Ovary (tissue), 9 donors: Measurements from ENCODE around the gene CCDC182. TPM values are rescaled to one million over a fixed set of nuclear protein-coding genes. Genes with fewer than 3 reads are reported as not detected.

Experiments
- DNase-seq, 5 donors: peaks; one replicate each; pipeline ENCODE4 v3.0.0-alpha.2; 2019 to 2020
- H3K27ac ChIP-seq, 2 donors: fragments of 200-600 bp; one replicate each; pipeline versions ENCODE4 v1.5.1 to v1.8.0; 2019 to 2022
- H3K27me3 ChIP-seq: fragments of 200-600 bp; one replicate; pipeline ENCODE4 v1.8.0; 2022
- H3K36me3 ChIP-seq: fragments of 200-600 bp; sonication (generic); one replicate; pipeline ENCODE4 v1.5.1; 2019
- H3K4me1 ChIP-seq: one replicate; pipeline ENCODE4 v1.8.1; 2013; ENCODE audit warnings: mild to moderate bottlenecking, moderate library complexity; ENCODE audit not compliant: insufficient read depth
- H3K4me3 ChIP-seq: fragments of 200-600 bp; sonication (generic); one replicate; pipeline ENCODE4 v1.5.1; 2017
- H3K9me3 ChIP-seq, 2 donors: fragments of 200-600 bp in 1 of 2; sonication (generic) in 1 of 2; one replicate each; pipeline versions ENCODE4 v1.5.1 to v1.8.1; 2013 to 2019; ENCODE audit warnings: mild to moderate bottlenecking in 1 of 2, moderate library complexity in 1 of 2
- EP300 ChIP-seq: sonication (generic); formaldehyde crosslinking; IDR thresholded peaks from one replicate; pipeline ENCODE4 v1.6.1; 2017; ENCODE audit warnings: antibody characterized with exemption
- POLR2A ChIP-seq: fragments of 450-650 bp; IDR thresholded peaks from one replicate; pipeline ENCODE4 v1.6.1; 2017; ENCODE audit warnings: antibody characterized with exemption, mild to moderate bottlenecking, moderate library complexity
- WGBS, 3 donors: extraction: QIAGEN DNeasy Blood & Tissue Kit in 1 of 3; methylation state at CpG; one replicate each; pipeline versions ENCODE4 v1.1.5 to v1.1.7; 2013 to 2017; 5-methylcytosine and 5-hydroxymethylcytosine counted together
- intact Hi-C, 4 donors: fragments of 100-400 bp; cut with DNase I; formaldehyde crosslinking; loops; one replicate each; pipeline versions ENCODE4 v1.11.0 to v1.15.1; 2022 to 2023
- polyA plus RNA-seq, 2 donors: library from polyadenylated mRNA; stranded (reverse); fragments of 200-250 nt in 1 of 2; fragments of 350-450 nt in 1 of 2; fragmentation: Illumina TruSeq in 1 of 2; extraction: RNeasy Lipid Tissue Mini Kit (QIAGEN cat#74804) in 1 of 2; gene quantifications; one replicate each; pipeline ENCODE4 v1.2.3, GENCODE V29; 2013 to 2014
- total RNA-seq, 7 donors: library from RNA; depleted of rRNA in 2 of 7; stranded (reverse); fragments of >200 nt in 2 of 7; fragmentation: NEBNext Ultra II Directional in 3 of 7; extraction: Animal tissue kit (Norgen Biotek cat#: 25700) in 3 of 7; gene quantifications; one replicate each; pipeline versions ENCODE4 v1.1.0 to v1.2.4, GENCODE V29; 2016 to 2023
- TF ChIP-seq, protein P1 (sequence below), 3 donors: fragments of 450-650 bp in 2 of 3; fragments of 200-600 bp in 1 of 3; IDR thresholded peaks; one replicate each; pipeline versions ENCODE4 v1.5.1 to v1.8.0; 2016 to 2022; ENCODE audit warnings: antibody characterized with exemption in 3 of 3, mild to moderate bottlenecking in 1 of 3
- donor health status: DM: no; HTN: no; CAD: no; lungs with moderate emphysema.
- donor health status: DM: no; HTN: no; CAD: no.
- donor health status: Bipolar disorder and iron deficiency.
- donor health status: DM: yes; HTN: yes; CAD: no.
- donor health status: DM: no; HTN: no; CAD: no.
- donor health status: DM: yes; HTN: yes; CAD: no.

Gene CCDC182
- total and polyA plus RNA-seq, 9 donors = not detected

DNA sequence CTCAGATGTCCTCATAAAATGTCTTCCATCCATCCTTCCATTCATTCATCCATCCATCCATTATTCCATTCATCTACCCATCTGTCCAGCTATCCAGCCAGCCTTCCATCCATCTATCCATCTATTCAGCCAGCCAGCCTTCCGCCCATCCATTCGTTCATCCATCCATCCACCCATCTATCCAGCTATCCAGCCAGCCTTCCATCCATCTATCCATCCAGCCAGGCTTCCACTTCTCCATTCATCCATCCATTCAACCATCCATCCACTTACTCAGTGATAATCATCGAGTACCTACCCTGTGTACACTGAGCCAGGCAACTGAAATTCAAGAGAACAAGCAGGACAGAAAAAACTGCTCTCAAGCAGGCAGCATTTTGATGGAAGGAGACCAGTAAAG lies 4.6 kb upstream of the CCDC182 start:
- TF ChIP-seq, protein P1, sequence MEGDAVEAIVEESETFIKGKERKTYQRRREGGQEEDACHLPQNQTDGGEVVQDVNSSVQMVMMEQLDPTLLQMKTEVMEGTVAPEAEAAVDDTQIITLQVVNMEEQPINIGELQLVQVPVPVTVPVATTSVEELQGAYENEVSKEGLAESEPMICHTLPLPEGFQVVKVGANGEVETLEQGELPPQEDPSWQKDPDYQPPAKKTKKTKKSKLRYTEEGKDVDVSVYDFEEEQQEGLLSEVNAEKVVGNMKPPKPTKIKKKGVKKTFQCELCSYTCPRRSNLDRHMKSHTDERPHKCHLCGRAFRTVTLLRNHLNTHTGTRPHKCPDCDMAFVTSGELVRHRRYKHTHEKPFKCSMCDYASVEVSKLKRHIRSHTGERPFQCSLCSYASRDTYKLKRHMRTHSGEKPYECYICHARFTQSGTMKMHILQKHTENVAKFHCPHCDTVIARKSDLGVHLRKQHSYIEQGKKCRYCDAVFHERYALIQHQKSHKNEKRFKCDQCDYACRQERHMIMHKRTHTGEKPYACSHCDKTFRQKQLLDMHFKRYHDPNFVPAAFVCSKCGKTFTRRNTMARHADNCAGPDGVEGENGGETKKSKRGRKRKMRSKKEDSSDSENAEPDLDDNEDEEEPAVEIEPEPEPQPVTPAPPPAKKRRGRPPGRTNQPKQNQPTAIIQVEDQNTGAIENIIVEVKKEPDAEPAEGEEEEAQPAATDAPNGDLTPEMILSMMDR (IDR thresholded peaks at IDR 0.05) = no peak
- TF ChIP-seq EP300 (no peak), POLR2A (no peak)
- intact Hi-C loops = loop anchor here (5.0 to 10.0 kb wide), 7 partner anchors 83 to 617 kb away; no protein-coding TSS in a partner anchor
- no peaks in the 10 kb centered on the region for H3K4me1 ChIP-seq
- no peak overlapping the region for H3K27ac ChIP-seq
- H3K36me3 ChIP-seq = no peaks in the 10 kb centered on the region
- 94 to 95% (median 94%) methylated on average over 3 of the region's 3 CpGs for WGBS, 3 donors
- no peaks in the 10 kb centered on the region for H3K9me3 ChIP-seq
- H3K27me3 ChIP-seq = no peaks in the 10 kb centered on the region
- no peak for DNase-seq
- H3K4me3 ChIP-seq = no peak overlapping the region

DNA sequence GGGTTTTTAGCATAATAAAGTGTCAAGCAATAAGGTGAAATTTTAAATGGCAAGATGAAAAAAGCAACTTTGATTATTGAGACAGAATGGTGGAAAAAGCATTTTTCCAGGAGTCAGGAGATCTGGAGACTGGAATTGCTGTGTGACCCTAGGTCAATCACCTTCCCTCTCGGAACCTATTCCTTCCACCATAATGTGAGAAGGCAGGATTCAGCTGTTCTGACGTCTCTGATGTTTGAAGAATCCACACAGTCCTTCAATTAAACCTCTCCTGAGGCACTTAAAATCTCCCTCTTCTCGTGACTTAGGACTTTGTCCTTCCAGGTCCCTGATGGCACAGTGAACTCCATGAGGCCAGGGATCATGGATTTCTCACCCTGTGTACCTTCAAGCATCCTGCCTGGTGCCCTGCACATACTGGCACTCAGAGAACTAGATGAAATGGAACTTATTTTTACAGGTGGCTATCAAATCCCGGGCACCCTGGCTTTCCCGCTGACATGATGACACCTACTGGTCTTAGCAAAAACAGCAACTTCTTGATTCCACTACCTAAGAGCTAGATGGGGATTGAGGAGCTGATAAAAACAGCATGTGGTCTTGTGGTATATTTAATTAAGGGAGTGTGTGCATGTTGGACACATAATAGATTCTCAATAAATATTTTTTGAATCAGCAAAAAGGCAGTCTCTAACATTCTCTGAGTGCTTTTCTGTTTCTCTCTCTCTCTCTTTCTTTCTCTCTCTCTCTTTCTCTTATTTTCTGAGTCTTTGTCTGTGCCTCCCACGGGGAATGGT lies 2.3 kb upstream of the CCDC182 start:
- Histone ChIP-seq H3K9me3 (no peaks in the 10 kb centered on the region), H3K27me3 (no peaks in the 10 kb centered on the region), H3K36me3 (no peaks in the 10 kb centered on the region), H3K4me3 (no peak overlapping the region), H3K27ac (no peak overlapping the region), H3K4me1 (no peaks in the 10 kb centered on the region)
- WGBS, 3 donors = 18 to 25% (median 18%) methylated on average over 6 of the region's 6 CpGs
- intact Hi-C loops = loop anchor here in 3 of 4 donors (5.0 to 10.0 kb wide), 4 partner anchors 143 to 613 kb away; no protein-coding TSS in a partner anchor
- peak in 3 of 5 donors; percentile 28 to 43 (median 33) for DNase-seq
- TF ChIP-seq, protein P1 (IDR thresholded peaks at IDR 0.05) = peak; percentile 65 to 74 (median 71)
- TF ChIP-seq EP300 = no peak
- TF ChIP-seq POLR2A = no peak

DNA sequence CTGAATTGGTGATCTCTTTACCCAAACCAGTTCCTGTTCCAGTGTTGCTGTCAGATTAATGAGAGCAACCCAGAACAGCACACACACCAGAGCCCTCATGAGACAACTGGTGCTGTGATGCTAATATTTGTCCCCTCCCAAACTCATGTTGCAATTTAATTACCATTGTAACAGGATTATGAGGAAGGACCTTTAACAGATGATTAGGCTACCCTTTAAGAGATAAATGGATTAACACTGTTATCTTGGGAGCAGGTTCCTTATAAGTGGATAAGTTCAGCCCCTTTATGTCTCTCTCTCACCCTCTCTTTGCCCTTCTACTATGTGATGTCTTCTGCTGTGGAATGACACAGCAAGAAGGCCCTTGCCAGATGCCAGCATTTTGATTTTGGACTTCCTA lies 1.1 kb upstream of the CCDC182 start:
- DNase-seq = no peak
- H3K4me3 ChIP-seq = no peak overlapping the region
- H3K9me3 ChIP-seq = no peaks in the 10 kb centered on the region
- no peak overlapping the region for H3K27ac ChIP-seq
- no peaks in the 10 kb centered on the region for H3K4me1 ChIP-seq
- H3K36me3 ChIP-seq = no peaks in the 10 kb centered on the region
- TF ChIP-seq POLR2A = no peak
- no peak for TF ChIP-seq EP300
- TF ChIP-seq, protein P1 (IDR thresholded peaks at IDR 0.05) = no peak
- H3K27me3 ChIP-seq = no peaks in the 10 kb centered on the region
- intact Hi-C loops = loop anchor here in 3 of 4 donors (5.0 to 10.0 kb wide), 4 partner anchors 141 to 611 kb away; no protein-coding TSS in a partner anchor

DNA sequence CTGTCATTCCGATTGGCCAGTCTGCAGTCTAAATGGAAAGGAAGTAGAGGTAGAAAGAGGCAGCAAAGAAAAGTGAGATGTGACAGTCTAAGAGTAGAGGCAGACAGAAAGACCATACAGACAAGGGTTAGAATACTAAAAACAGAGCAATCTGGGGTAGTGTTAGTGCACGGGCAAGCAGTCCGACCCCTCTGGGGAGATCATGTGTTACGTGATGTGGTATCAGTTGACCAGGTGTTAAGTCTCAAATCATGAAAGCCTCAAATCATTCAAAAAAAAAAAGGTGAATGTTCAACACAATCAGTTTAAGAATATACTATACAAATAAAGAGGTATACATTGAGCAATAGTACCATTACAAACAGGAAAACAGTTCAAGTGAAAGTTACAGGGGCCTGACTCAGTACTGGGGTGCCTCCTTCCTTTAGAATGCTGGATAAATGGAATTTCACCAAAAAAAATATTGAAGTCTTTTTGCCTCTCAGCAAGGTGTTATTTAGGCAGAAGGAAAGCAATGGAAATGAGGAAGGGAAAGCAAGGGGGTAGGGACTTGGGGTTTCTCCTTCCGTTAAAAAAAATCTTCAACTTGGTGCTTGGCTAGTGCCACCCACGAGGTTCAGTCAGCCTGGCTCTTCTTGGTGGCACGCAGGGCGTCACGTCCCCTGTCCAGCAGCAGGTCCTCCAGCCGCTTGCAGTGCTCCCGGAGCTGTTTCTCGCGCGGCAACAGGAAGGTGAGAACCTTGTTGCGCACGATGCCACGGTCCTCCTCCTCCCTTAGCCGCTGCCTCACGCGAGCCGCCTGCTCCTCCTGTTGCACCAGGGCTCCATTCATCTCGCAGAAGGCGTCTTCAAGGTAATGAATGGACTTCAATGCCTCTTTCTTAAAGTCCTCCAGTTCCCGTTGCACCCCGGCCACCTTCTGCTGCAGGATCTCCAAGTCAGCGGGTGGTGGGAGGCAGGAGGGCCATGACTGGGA lies 616 bp downstream of the CCDC182 start:
- TF ChIP-seq EP300 = no peak
- TF ChIP-seq, protein P1 (IDR thresholded peaks at IDR 0.05) = no peak
- TF ChIP-seq POLR2A = no peak
- 92 to 93% (median 93%) methylated on average over 26 of the region's 26 CpGs for WGBS, 3 donors

More for the DNA sequence above, 616 bp downstream of the CCDC182 start:
- intact Hi-C loops = loop anchor here in 3 of 4 donors (5.0 to 10.0 kb wide), 4 partner anchors 140 to 610 kb away; no protein-coding TSS in a partner anchor
- H3K9me3 ChIP-seq = no peaks in the 10 kb centered on the region
- H3K4me1 ChIP-seq = no peaks in the 10 kb centered on the region
- no peaks in the 10 kb centered on the region for H3K36me3 ChIP-seq
- H3K4me3 ChIP-seq = no peak overlapping the region
- no peak overlapping the region for H3K27ac ChIP-seq
- no peak for DNase-seq
- H3K27me3 ChIP-seq = no peaks in the 10 kb centered on the region
